ENCODE measurements around the gene ZNF20. TPM values are rescaled to one million over a fixed set of nuclear protein-coding genes. Genes with fewer than 3 reads are reported as not detected.

ZNF20 gene
- 2.4 and 3.5 TPM in 2 replicates for total RNA-seq

DNA sequence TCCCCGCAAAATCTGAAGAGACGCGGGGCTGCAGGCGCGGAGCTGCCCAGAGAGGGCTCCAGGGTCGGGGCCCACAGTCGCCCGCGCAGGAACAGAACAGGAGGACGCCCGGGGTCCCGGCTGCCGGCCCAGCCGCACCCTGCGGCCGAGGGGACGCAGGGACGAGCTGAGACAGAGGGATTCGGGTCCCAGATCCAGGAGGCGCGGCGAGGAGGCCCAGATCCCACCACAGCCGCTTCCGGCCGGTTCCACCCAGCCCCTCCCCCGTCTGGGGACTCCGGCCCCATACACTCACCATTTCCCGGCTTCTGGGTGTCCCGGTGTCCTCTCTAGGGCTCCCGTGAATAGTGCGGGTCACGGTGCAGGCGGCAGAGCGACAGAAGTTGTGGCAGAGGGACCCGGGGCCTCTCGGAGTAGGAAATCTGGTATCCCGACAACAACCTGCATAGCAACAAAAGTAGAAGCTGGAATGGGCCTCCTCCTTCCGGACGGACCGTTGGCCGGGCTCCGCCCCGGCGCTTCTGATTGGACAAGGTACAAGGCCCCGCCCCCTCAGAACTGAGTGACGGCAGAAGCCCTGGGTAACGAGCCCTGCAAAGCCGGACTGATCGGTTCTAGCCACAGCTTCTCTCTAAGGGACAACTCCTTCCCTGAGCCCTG, at the start of gene ZNF20:
TSS of gene ZNF20 (minus strand) at position 466 of the 660 bp plus-strand sequence. CDS start at position 298, 168 bp downstream.

DNA sequence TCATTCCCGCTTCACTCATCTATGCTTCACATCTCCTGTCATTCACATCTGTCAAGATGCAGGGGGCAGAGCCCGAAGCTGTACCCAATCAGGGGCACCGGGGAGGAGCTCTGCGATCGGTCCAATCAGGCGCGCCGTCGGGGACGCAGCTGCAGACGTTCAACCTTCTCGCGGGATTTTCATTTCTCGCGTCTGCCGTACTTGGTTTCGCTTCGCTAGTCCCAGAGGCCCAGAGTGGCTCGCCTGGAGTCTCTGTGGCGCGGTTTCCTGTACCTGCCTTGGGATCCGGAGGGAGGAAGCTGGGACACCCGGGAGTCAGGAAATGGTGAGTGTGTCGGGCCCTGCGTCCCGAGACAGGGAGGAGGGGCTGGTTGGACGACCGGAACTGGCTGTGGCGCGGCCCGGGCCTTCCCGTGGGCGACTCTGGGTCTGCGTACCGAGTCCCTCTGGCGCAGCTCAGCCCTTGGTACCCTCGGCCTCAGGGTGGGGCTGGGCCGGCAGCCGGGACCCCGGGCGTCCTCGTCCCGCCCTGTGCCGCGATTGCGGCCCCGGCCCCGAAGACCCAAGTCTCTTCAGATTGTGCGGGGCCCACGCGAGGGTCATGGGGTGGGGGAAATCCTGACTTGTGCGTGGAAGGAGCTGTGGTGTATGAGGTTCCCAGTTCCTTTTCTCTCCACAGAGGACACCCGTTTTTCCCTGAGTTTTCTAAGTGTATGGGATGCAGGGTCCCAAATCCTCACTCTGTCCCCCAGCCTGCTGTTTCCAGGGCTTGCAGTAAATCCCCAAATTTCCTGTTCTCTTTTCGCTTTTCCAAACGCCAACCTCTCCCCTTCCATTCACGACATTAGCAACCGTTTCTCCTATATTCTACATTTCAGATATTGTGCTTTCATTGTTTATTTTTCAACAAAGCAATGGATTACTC, 23.0 kb upstream of the ZNF20 start, which contains the start of gene ZNF136:
TSS of gene ZNF136 (plus strand) at position 215 of the 925 bp plus-strand sequence. CDS start at position 323, 108 bp downstream.

GRCh38 chr19:12156223-12157058, 16.3 kb upstream of the ZNF20 start, which contains the start of gene ZNF625:
ZNF625 (minus strand) TSS chr19:12156734; CDS start chr19:12156558, 176 bp downstream.

Other genes with a start within 250 kb of the ZNF20 start
- 5.7 and 6.7 TPM in 2 replicates for gene ZNF700, start 215.2 kb downstream of the ZNF20 start, total RNA-seq
- gene ZNF763, start 175.3 kb downstream of the ZNF20 start, total RNA-seq: 0.36 and 0.75 TPM in 2 replicates
- gene ZNF433, start 104.7 kb downstream of the ZNF20 start, total RNA-seq: 1.7 and 2.8 TPM in 2 replicates
- 0.18 and 0.19 TPM in 2 replicates for gene ZNF878, start 87.4 kb downstream of the ZNF20 start, total RNA-seq
- gene ZNF844, start 75.6 kb downstream of the ZNF20 start, total RNA-seq: 1.1 and 2.8 TPM in 2 replicates
- 10.4 and 10.5 TPM in 2 replicates for gene ZNF625, start 16.4 kb upstream of the ZNF20 start, total RNA-seq
- 5.1 and 8.8 TPM in 2 replicates for gene ZNF136, start 22.7 kb upstream of the ZNF20 start, total RNA-seq
- gene ZNF44, start 154.5 kb upstream of the ZNF20 start, total RNA-seq: 5.0 and 6.9 TPM in 2 replicates
- gene ZNF563, start 193.3 kb upstream of the ZNF20 start, total RNA-seq: 0.45 and 2.1 TPM in 2 replicates
- gene ZNF442, start 225.3 kb upstream of the ZNF20 start, total RNA-seq: 0.81 and 1.8 TPM in 2 replicates